Mammary epithelial cell (primary cell): Measurements from ENCODE around the gene LIMA1.

Source experiments
- EZH2 ChIP-seq: IDR thresholded peaks from 2 replicates; pipeline ENCODE4 v1.6.1; 2012; ENCODE audit warnings: low read length, inconsistent platforms, borderline replicate concordance
- TF ChIP-seq, protein P1 (sequence below), 2 donors: IDR thresholded peaks in 1 of 2; conservative IDR thresholded peaks in 1 of 2; 2 replicates each; pipeline ENCODE4 v1.5.1; 2011 to 2012; ENCODE audit warnings: inconsistent platforms in 2 of 2, low read length in 2 of 2, mild to moderate bottlenecking in 2 of 2, control low read depth in 1 of 2, low read depth in 1 of 2; ENCODE audit not compliant: insufficient read depth in 1 of 2; ENCODE audit errors: extremely low read depth in 1 of 2

DNA sequence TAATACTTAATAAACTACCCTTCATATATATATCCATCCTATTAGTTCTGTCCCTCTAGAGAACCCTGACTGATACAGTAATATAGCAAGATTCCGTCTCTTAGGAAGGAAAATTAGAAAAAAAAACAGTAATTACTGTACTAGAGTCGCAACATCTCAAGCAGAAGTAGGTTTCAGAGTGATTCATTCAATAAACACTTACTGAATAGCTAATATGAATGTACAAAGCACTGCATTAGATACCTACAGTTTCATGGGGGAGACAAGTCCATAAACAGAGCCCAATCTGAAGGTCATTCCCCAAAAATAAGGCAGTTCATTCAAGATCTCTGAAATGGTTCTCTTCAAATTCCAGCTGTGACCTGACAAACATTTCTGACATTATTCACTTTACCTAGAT is 126.1 kb downstream of the LIMA1 start:
- TF ChIP-seq, protein P1, sequence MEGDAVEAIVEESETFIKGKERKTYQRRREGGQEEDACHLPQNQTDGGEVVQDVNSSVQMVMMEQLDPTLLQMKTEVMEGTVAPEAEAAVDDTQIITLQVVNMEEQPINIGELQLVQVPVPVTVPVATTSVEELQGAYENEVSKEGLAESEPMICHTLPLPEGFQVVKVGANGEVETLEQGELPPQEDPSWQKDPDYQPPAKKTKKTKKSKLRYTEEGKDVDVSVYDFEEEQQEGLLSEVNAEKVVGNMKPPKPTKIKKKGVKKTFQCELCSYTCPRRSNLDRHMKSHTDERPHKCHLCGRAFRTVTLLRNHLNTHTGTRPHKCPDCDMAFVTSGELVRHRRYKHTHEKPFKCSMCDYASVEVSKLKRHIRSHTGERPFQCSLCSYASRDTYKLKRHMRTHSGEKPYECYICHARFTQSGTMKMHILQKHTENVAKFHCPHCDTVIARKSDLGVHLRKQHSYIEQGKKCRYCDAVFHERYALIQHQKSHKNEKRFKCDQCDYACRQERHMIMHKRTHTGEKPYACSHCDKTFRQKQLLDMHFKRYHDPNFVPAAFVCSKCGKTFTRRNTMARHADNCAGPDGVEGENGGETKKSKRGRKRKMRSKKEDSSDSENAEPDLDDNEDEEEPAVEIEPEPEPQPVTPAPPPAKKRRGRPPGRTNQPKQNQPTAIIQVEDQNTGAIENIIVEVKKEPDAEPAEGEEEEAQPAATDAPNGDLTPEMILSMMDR (conservative IDR thresholded peaks at IDR 0.05 in 1 of 2, IDR thresholded peaks at IDR 0.05 in 1 of 2; ENCODE audit: extremely low read depth in 1 of 2, insufficient read depth in 1 of 2, low read depth in 1 of 2, low read length in 2 of 2) = no peak
- TF ChIP-seq EZH2 = no peak
